Ishikawa (cell line): ENCODE results near the gene GALNTL6.

Experiments
- CEBPB ChIP-seq: IDR thresholded peaks from 2 replicates; pipeline ENCODE4 v1.6.1; 2012
- EGR1 ChIP-seq: IDR thresholded peaks from 2 replicates; pipeline ENCODE4 v1.6.1; 2012
- EP300 ChIP-seq: IDR thresholded peaks from 2 replicates; pipeline ENCODE4 v1.6.1; 2012; ENCODE audit warnings: borderline replicate concordance
- FOXM1 ChIP-seq: IDR thresholded peaks from 2 replicates; pipeline ENCODE4 v1.6.1; 2012; ENCODE audit warnings: low read depth, borderline replicate concordance
- MAX ChIP-seq: IDR thresholded peaks from 2 replicates; pipeline ENCODE4 v1.6.1; 2012
- NFIC ChIP-seq: IDR thresholded peaks from 2 replicates; pipeline ENCODE4 v1.6.1; 2012
- RAD21 ChIP-seq: IDR thresholded peaks from 2 replicates; pipeline ENCODE4 v1.6.1; 2012; ENCODE audit warnings: low read depth
- REST ChIP-seq: IDR thresholded peaks from 2 replicates; pipeline ENCODE4 v1.6.1; 2012; ENCODE audit warnings: low read depth, mild to moderate bottlenecking
- TAF1 ChIP-seq: IDR thresholded peaks from 2 replicates; pipeline ENCODE4 v1.6.1; 2012; ENCODE audit warnings: low read depth, mild to moderate bottlenecking
- TCF12 ChIP-seq: IDR thresholded peaks from 2 replicates; pipeline ENCODE4 v1.6.1; 2012; ENCODE audit warnings: low read depth
- TEAD4 ChIP-seq: IDR thresholded peaks from 2 replicates; pipeline ENCODE4 v1.6.1; 2012
- USF1 ChIP-seq: IDR thresholded peaks from 2 replicates; pipeline ENCODE4 v1.6.1; 2012
- YY1 ChIP-seq: IDR thresholded peaks from 2 replicates; pipeline ENCODE4 v1.6.1; 2012; ENCODE audit warnings: low read depth
- ZBTB7A ChIP-seq: IDR thresholded peaks from 2 replicates; pipeline ENCODE4 v1.6.1; 2012; ENCODE audit warnings: low read depth

DNA sequence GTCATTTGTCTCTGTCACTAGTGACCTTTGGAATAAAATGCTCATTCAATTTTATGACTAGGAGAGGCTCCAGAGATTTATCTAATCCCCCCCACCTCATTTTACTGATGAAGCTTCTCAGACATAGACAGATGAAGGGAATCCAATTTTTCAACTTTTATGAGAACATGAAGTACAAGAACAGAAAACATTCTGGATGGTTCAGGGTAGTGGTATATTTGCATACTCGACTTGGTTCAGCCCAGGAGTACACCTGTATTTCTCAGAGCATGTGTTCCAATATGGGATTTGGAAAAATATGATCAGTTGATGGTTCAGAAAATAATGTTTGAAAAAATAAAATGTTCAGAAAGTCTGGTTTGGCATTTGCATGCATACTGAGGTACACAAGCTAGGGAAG, 1224.0 kb downstream of the GALNTL6 start:
- TF ChIP-seq EP300 = no peak
- TF ChIP-seq TCF12 = no peak
- TF ChIP-seq NFIC = no peak
- TF ChIP-seq TEAD4 = no peak
- TF ChIP-seq ZBTB7A = no peak
- TF ChIP-seq TAF1 = no peak
- TF ChIP-seq REST = no peak
- no peak for TF ChIP-seq USF1
- TF ChIP-seq EGR1 = no peak
- TF ChIP-seq FOXM1 = no peak
- TF ChIP-seq CEBPB = no peak
- no peak for TF ChIP-seq MAX
- TF ChIP-seq RAD21 = no peak
- TF ChIP-seq YY1 = no peak
